ENCODE measurements around the gene CBFA2T2. TPM values are rescaled to one million over a fixed set of nuclear protein-coding genes. Genes with fewer than 3 reads are reported as not detected.

The CBFA2T2 gene
- total RNA-seq, 1 experiment from 2014 or later: 13.1 TPM

GRCh38 chr20:33609504-33609903 lies 119.6 kb downstream of the CBFA2T2 start:
- no peak overlapping the region for H3K27ac ChIP-seq (ENCODE audit: low read depth, low read length, poor library complexity, severe bottlenecking)
- ChIA-PET POLR2A (ENCODE audit: low non-redundant PET) (interaction anchor here (0.7 kb wide), 1 partner anchor 116 kb away, joined by 3 read pairs; no protein-coding TSS in a partner anchor), CTCF (no interaction called here)
- no peaks in the 10 kb centered on the region for H3K9me3 ChIP-seq (ENCODE audit: low read depth, low read length, poor library complexity, severe bottlenecking)
- no peak for TF ChIP-seq CTCF (conservative IDR thresholded peaks at IDR 0.05; ENCODE audit: low read depth, low read length)
- no peak for TF ChIP-seq EZH2 (IDR thresholded peaks at IDR 0.05; ENCODE audit: borderline replicate concordance, low read depth, low read length, poor library complexity, severe bottlenecking)
- H3K4me3 ChIP-seq (ENCODE audit: low read depth, low read length, poor library complexity, severe bottlenecking): no peak overlapping the region
- intact Hi-C loops (cut with micrococcal nuclease; ENCODE audit: unreplicated experiment): no loop called here
- H3K27me3 ChIP-seq (replicated peaks; ENCODE audit: insufficient read depth, low read depth, low read length, poor library complexity): no peaks in the 10 kb centered on the region
- H3K36me3 ChIP-seq (ENCODE audit: insufficient read depth, low read length, poor library complexity, severe bottlenecking): peaks cover 8% of the 10 kb centered on the region
- no peak for DNase-seq (ENCODE audit: low spot score)
- no peaks in the 10 kb centered on the region for H3K4me1 ChIP-seq (ENCODE audit: insufficient read depth, low read length, poor library complexity, severe bottlenecking)
- BruUV-seq (replicated peaks): no TSS peak

DNA sequence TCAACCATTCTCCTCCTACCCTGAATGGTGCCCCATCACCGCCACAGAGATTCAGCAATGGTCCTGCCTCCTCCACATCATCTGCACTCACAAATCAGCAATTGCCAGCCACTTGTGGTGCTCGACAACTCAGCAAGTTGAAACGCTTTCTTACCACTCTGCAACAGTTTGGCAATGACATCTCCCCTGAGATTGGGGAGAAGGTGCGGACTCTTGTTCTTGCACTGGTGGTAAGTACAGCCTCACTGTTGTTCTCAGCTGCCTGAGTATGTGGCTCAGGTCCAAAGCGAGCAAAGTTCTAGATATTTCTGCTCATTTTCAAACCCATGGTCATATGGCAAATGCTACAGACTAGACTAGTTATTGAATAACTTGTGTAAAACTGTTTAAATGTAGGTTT lies 121.2 kb downstream of the CBFA2T2 start:
- intact Hi-C loops (cut with micrococcal nuclease; ENCODE audit: unreplicated experiment): no loop called here
- Histone ChIP-seq H3K4me3 (ENCODE audit: low read depth, low read length, poor library complexity, severe bottlenecking) (no peak overlapping the region), H3K36me3 (ENCODE audit: insufficient read depth, low read length, poor library complexity, severe bottlenecking) (peaks cover 8% of the 10 kb centered on the region), H3K27me3 (replicated peaks; ENCODE audit: insufficient read depth, low read depth, low read length, poor library complexity) (no peaks in the 10 kb centered on the region), H3K4me1 (ENCODE audit: insufficient read depth, low read length, poor library complexity, severe bottlenecking) (no peaks in the 10 kb centered on the region), H3K9me3 (ENCODE audit: low read depth, low read length, poor library complexity, severe bottlenecking) (no peaks in the 10 kb centered on the region), H3K27ac (ENCODE audit: low read depth, low read length, poor library complexity, severe bottlenecking) (no peak overlapping the region)
- no TSS peak for BruUV-seq (replicated peaks)
- DNase-seq (ENCODE audit: low spot score): no peak
- no peak for TF ChIP-seq CTCF (conservative IDR thresholded peaks at IDR 0.05; ENCODE audit: low read depth, low read length)
- no peak for TF ChIP-seq EZH2 (IDR thresholded peaks at IDR 0.05; ENCODE audit: borderline replicate concordance, low read depth, low read length, poor library complexity, severe bottlenecking)
- POLR2A ChIA-PET (ENCODE audit: low non-redundant PET): no interaction called here
- CTCF ChIA-PET: no interaction called here

DNA sequence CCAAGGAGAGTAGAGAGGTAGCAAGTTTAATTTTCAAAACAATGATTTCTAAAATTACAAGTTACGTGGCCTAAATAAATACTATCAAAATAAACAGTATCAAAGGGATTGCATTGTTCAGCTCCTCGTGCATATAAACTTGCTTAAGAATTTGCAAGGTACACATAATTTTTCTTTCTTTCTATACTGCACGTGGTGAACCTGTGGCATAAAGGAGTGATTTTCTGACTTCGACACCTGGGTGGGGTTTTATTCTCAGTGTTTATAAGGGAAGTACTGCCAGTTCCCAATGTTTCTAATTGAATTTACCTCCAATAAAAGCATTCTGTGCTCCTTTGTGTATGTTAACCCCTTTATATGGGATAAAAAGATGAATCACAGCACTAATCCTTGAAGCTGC lies 122.1 kb downstream of the CBFA2T2 start:
- Histone ChIP-seq H3K27ac (ENCODE audit: low read depth, low read length, poor library complexity, severe bottlenecking) (no peak overlapping the region), H3K36me3 (ENCODE audit: insufficient read depth, low read length, poor library complexity, severe bottlenecking) (peaks cover 8% of the 10 kb centered on the region)
- no TSS peak for BruUV-seq (replicated peaks)

More for the DNA sequence above, 122.1 kb downstream of the CBFA2T2 start:
- H3K9me3 ChIP-seq (ENCODE audit: low read depth, low read length, poor library complexity, severe bottlenecking): no peaks in the 10 kb centered on the region
- intact Hi-C loops (cut with micrococcal nuclease; ENCODE audit: unreplicated experiment): no loop called here
- H3K4me1 ChIP-seq (ENCODE audit: insufficient read depth, low read length, poor library complexity, severe bottlenecking): no peaks in the 10 kb centered on the region
- DNase-seq (ENCODE audit: low spot score): no peak
- POLR2A ChIA-PET (ENCODE audit: low non-redundant PET): no interaction called here
- H3K4me3 ChIP-seq (ENCODE audit: low read depth, low read length, poor library complexity, severe bottlenecking): no peak overlapping the region
- H3K27me3 ChIP-seq (replicated peaks; ENCODE audit: insufficient read depth, low read depth, low read length, poor library complexity): no peaks in the 10 kb centered on the region
- TF ChIP-seq CTCF (conservative IDR thresholded peaks at IDR 0.05; ENCODE audit: low read depth, low read length) (no peak), EZH2 (IDR thresholded peaks at IDR 0.05; ENCODE audit: borderline replicate concordance, low read depth, low read length, poor library complexity, severe bottlenecking) (no peak)
- CTCF ChIA-PET: interaction anchor here (0.5 kb wide), 1 partner anchor 382 kb away, joined by 4 read pairs; no protein-coding TSS in a partner anchor

Measured in A673 (cell line).